Measurements from ENCODE around the gene NAA30. TPM values are rescaled to one million over a fixed set of nuclear protein-coding genes. Genes with fewer than 3 reads are reported as not detected.

NAA30 gene
- total RNA-seq, 2 donors from 2014 or later: 16.6 to 21.4 TPM

DNA sequence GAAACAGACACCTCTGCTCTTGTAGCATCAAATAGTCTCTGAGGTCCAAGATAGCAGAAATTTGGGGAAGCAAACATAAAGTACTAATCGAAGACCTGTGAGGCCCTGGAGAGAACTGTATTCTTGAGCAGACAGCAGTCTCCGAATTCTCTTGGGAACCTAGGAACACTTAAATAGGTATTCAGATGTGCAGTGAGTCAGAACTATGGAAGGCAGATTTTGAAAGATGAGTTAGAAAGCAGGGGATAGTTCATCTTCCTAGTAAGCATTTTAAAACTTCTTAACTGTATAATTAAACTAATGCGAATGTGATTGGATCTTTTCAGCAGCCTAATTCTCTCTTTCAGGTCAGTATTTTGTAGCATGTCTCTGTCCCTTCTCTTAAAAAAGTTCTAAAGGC is 30.6 kb downstream of the NAA30 start:
- H3K4me1 ChIP-seq: no peaks in the 10 kb centered on the region
- DNase-seq: no peak
- TF ChIP-seq, protein P1, sequence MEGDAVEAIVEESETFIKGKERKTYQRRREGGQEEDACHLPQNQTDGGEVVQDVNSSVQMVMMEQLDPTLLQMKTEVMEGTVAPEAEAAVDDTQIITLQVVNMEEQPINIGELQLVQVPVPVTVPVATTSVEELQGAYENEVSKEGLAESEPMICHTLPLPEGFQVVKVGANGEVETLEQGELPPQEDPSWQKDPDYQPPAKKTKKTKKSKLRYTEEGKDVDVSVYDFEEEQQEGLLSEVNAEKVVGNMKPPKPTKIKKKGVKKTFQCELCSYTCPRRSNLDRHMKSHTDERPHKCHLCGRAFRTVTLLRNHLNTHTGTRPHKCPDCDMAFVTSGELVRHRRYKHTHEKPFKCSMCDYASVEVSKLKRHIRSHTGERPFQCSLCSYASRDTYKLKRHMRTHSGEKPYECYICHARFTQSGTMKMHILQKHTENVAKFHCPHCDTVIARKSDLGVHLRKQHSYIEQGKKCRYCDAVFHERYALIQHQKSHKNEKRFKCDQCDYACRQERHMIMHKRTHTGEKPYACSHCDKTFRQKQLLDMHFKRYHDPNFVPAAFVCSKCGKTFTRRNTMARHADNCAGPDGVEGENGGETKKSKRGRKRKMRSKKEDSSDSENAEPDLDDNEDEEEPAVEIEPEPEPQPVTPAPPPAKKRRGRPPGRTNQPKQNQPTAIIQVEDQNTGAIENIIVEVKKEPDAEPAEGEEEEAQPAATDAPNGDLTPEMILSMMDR (IDR thresholded peaks at IDR 0.05): no peak
- no peaks in the 10 kb centered on the region for H3K27me3 ChIP-seq
- no peak overlapping the region for H3K4me3 ChIP-seq
- no peaks in the 10 kb centered on the region for H3K9me3 ChIP-seq
- intact Hi-C loops (cut with DNase I): no loop called here
- no peaks in the 10 kb centered on the region for H3K36me3 ChIP-seq
- no peak overlapping the region for H3K9ac ChIP-seq (ENCODE audit: low read depth in 2 of 2, low read length in 2 of 2)
- no peak overlapping the region for H3K27ac ChIP-seq

DNA sequence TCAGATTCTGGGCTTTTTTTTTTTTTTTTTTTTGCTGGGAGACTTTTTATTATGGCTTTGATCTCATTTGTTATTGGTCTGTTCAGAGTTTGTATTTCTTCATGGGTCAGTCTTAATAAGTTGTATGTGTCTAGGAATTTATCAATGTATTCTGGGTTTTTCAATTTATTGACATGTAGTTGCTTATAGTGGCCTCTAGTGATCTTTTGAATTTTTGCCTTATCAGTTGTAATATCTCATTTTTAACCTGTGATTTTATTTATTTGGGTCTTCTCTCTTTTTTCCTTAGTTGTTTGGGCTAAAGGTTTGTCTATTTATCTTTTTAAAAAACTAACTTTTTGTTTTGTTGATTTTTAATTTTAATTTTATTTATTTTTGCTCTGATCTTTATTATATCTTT is 45.5 kb downstream of the NAA30 start:
- Histone ChIP-seq H3K36me3 (no peaks in the 10 kb centered on the region), H3K9me3 (no peaks in the 10 kb centered on the region), H3K27me3 (no peaks in the 10 kb centered on the region), H3K27ac (no peak overlapping the region), H3K9ac (ENCODE audit: low read depth in 2 of 2, low read length in 2 of 2) (no peak overlapping the region), H3K4me1 (no peaks in the 10 kb centered on the region), H3K4me3 (no peak overlapping the region)
- intact Hi-C loops (cut with DNase I): no loop called here
- DNase-seq: no peak
- TF ChIP-seq, protein P1 (IDR thresholded peaks at IDR 0.05): no peak

DNA sequence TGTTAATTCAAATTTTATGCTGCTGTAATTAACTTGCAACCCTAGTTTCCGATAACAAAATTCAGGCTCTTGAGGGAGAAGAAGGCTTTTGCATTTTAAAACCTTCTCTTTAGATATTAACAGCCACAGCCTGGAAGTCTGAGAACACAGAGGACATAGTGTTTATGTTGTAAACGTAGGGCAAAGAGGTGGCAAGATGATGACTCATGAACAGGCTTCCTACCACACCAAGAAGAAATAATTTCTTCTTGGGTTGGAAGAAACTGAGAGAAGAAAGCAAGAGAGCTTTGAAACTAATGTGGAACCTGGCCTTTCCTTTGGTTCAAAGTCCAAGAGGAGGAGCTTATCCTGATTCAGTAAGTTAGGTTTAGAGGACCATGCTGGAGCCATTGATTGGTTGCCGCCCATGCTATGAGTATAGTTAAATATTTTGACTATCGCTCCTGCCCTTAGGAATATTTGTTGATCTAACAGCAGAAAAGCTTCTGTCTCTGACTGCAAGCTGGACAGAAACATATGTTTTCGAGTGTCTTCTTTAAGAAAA is 71.5 kb downstream of the NAA30 start:
- H3K27me3 ChIP-seq: no peaks in the 10 kb centered on the region
- no peaks in the 10 kb centered on the region for H3K36me3 ChIP-seq
- no peak overlapping the region for H3K4me3 ChIP-seq
- H3K4me1 ChIP-seq: no peaks in the 10 kb centered on the region
- intact Hi-C loops (cut with DNase I): no loop called here
- no peaks in the 10 kb centered on the region for H3K9me3 ChIP-seq
- TF ChIP-seq, protein P1 (IDR thresholded peaks at IDR 0.05): no peak
- no peak overlapping the region for H3K9ac ChIP-seq (ENCODE audit: low read depth in 2 of 2, low read length in 2 of 2)
- H3K27ac ChIP-seq: no peak overlapping the region
- DNase-seq: no peak

DNA sequence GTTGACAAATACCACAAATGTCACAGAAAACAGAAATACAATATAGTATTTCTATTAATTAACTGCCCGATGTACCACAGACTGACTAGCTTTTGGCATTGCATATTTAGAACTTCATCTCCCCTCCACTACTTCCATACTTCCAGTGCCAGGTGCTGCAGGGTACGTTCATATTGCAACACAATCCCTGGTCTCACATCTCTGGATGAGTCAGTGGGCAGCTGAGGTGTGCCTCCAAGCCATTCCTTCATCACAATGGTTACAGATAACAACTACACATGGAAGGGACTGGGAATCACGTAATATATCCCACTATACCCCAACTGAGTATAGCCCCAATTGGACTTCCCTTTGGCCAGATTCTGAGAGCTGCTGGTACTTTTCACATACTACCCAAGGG is 72.2 kb downstream of the NAA30 start:
- H3K27ac ChIP-seq: no peak overlapping the region
- H3K36me3 ChIP-seq: no peaks in the 10 kb centered on the region
- H3K9ac ChIP-seq (ENCODE audit: low read depth in 2 of 2, low read length in 2 of 2): no peak overlapping the region
- no peaks in the 10 kb centered on the region for H3K4me1 ChIP-seq
- TF ChIP-seq, protein P1 (IDR thresholded peaks at IDR 0.05): no peak
- no peaks in the 10 kb centered on the region for H3K27me3 ChIP-seq
- DNase-seq: no peak
- intact Hi-C loops (cut with DNase I): no loop called here
- H3K4me3 ChIP-seq: no peak overlapping the region
- H3K9me3 ChIP-seq: no peaks in the 10 kb centered on the region

DNA sequence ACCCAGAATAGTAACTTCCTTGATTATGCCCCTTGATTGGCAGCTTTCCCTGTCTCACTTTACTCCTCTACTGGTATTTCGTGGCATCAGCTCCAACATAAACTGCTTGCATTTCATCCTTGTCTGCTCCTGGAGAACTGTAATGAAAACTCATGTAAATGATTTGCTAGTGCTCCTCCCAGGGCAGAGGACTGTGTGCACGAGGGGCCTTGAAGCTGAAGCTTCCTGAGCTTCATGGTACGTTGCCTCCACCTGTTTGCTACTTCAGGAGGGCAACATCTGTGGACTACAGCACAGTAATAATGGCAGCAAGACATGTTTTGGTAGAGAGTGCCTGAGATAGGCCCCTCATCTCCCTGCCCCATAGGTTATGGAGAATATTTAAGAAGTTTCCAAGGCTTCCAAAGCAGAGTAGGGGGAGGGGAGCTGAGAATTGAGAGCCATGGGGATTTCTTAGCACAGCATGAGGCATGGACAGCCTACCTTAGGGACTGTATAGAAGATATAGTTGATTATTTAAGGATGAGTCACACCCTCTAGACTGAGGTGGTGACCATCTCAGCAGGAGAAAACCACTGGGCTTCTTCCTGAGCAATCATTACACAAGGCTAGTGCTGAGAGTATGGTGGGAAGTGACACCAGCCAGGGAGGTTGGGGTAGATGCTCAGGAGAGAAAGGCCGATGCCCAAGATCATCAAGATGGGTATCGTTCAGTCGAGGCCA is 73.8 kb downstream of the NAA30 start:
- no peaks in the 10 kb centered on the region for H3K27me3 ChIP-seq
- no peaks in the 10 kb centered on the region for H3K9me3 ChIP-seq
- no peak overlapping the region for H3K4me3 ChIP-seq
- no peaks in the 10 kb centered on the region for H3K36me3 ChIP-seq
- intact Hi-C loops (cut with DNase I): no loop called here
- TF ChIP-seq, protein P1 (IDR thresholded peaks at IDR 0.05): no peak
- H3K9ac ChIP-seq (ENCODE audit: low read depth in 2 of 2, low read length in 2 of 2): no peak overlapping the region
- no peak overlapping the region for H3K27ac ChIP-seq
- H3K4me1 ChIP-seq: no peaks in the 10 kb centered on the region
- DNase-seq: no peak

Other genes with a start within 250 kb of the NAA30 start
- gene EXOC5, start 121.7 kb upstream of the NAA30 start, total RNA-seq: 10 to 100 TPM; 44.8 to 71.1 TPM
- 10 to 100 TPM; 70.8 to 91.8 TPM for gene AP5M1, start 121.6 kb upstream of the NAA30 start, total RNA-seq
- gene CCDC198, start 103.3 kb downstream of the NAA30 start, total RNA-seq: not detected

All from colonic mucosa (tissue), 4 donors.